Measurements from ENCODE around the gene GUCD1. TPM values are rescaled to one million over a fixed set of nuclear protein-coding genes. Genes with fewer than 3 reads are reported as not detected.

The GUCD1 gene
- total and polyA plus RNA-seq, 2 experiments from 2014 or later: 37.2 to 125 TPM

DNA sequence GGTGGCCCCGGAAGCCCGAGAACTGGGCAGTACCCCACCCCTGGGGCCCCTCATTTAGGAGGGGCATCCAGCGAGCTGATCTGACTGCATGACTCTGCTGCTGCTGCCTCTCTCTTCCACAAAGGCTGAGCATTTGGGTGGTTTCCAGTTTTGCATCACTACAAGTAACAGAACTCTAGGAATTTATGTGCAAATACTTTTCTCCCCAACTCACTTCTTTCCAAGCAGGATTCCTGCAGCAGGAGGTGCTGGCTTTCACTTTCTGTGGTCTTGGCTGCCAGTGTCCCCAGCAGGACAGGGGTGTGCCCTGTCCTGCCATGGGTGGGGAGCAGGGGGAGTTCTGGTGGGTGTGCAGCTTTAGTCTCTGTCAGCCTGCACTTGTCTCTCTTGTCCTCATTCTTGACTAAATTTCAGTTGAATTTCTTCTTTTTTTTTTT, 38.6 kb downstream of the GUCD1 start:
- H3K9ac ChIP-seq: no peak overlapping the region
- H3K36me3 ChIP-seq (ENCODE audit: low read depth): no peaks in the 10 kb centered on the region
- peak overlapping the region; percentile 30 for H3K4me3 ChIP-seq
- DNase-seq: peak; percentile 92
- no peak for TF ChIP-seq EZH2phosphoT487 (IDR thresholded peaks at IDR 0.05; ENCODE audit: insufficient read depth, low read depth)
- no peak for TF ChIP-seq EZH2 (IDR thresholded peaks at IDR 0.05; ENCODE audit: insufficient read depth, poor library complexity, severe bottlenecking)
- H3K9me2 ChIP-seq (ENCODE audit: insufficient read depth): no peaks in the 10 kb centered on the region
- no peaks in the 10 kb centered on the region for H3K79me2 ChIP-seq (ENCODE audit: insufficient read depth)
- H3K9me3 ChIP-seq (ENCODE audit: low read depth): no peaks in the 10 kb centered on the region
- in situ Hi-C loops (cut with MboI): loop anchor here (10.0 kb wide), 1 partner anchor 192 kb away; no protein-coding TSS in a partner anchor
- 0 out of 2 replicates have a peak overlapping the region, but pooled peaks have one; percentile 18 for H2AFZ ChIP-seq
- peaks cover 14% of the 10 kb centered on the region for H3F3A ChIP-seq (ENCODE audit: insufficient read depth)
- peaks cover 13% of the 10 kb centered on the region for H3K4me1 ChIP-seq (ENCODE audit: insufficient read depth)
- H3K27me3 ChIP-seq (replicated peaks; ENCODE audit: insufficient read depth): peaks cover 15% of the 10 kb centered on the region; the same call in 1 of the 2 replicates
- no peaks in the 10 kb centered on the region for H4K20me1 ChIP-seq (ENCODE audit: insufficient read depth)
- H3K4me2 ChIP-seq (ENCODE audit: unreplicated experiment): peak overlapping the region; percentile 74
- 0 to 4% methylated on average over 3 of the region's 3 CpGs for WGBS, 2 experiments (ENCODE audit: low coverage in 1 of 2, low lambda C conversion rate in 2 of 2, missing lambda C conversion rate in 2 of 2)
- no peak overlapping the region for H3K27ac ChIP-seq

DNA sequence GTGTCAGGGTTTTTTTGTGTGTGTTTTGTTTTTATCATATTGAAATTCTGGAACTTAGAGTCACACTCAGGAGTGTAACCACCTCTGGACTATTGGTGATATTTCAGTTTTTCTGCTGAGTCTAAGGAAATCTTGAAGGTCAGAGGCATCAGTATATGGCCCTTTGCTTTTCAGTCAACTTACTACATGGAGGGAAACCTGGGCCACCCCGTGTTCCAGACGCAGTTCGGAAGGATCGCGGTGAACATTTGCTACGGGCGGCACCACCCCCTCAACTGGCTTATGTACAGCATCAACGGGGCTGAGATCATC, 40.0 kb downstream of the GUCD1 start:
- H3K79me2 ChIP-seq (ENCODE audit: insufficient read depth): no peaks in the 10 kb centered on the region
- peaks cover 15% of the 10 kb centered on the region; the same call in 1 of the 2 replicates for H3K27me3 ChIP-seq (replicated peaks; ENCODE audit: insufficient read depth)
- no peak overlapping the region for H3K4me3 ChIP-seq
- no peak overlapping the region for H3K9ac ChIP-seq
- H3K4me1 ChIP-seq (ENCODE audit: insufficient read depth): peaks cover 19% of the 10 kb centered on the region
- H3F3A ChIP-seq (ENCODE audit: insufficient read depth): peaks cover 21% of the 10 kb centered on the region
- H4K20me1 ChIP-seq (ENCODE audit: insufficient read depth): no peaks in the 10 kb centered on the region
- no peaks in the 10 kb centered on the region for H3K9me3 ChIP-seq (ENCODE audit: low read depth)
- in situ Hi-C loops (cut with MboI): loop anchor here (10.0 kb wide), 1 partner anchor 190 kb away; no protein-coding TSS in a partner anchor
- DNase-seq: no peak
- H3K27ac ChIP-seq: no peak overlapping the region
- H3K4me2 ChIP-seq (ENCODE audit: unreplicated experiment): no peak overlapping the region
- WGBS, 2 experiments (ENCODE audit: low coverage in 1 of 2, low lambda C conversion rate in 2 of 2, missing lambda C conversion rate in 2 of 2): 56 to 69% methylated on average over 8 of the region's 8 CpGs
- H2AFZ ChIP-seq: no peak overlapping the region
- TF ChIP-seq EZH2phosphoT487 (IDR thresholded peaks at IDR 0.05; ENCODE audit: insufficient read depth, low read depth): no peak
- TF ChIP-seq EZH2 (IDR thresholded peaks at IDR 0.05; ENCODE audit: insufficient read depth, poor library complexity, severe bottlenecking): no peak
- H3K36me3 ChIP-seq (ENCODE audit: low read depth): no peaks in the 10 kb centered on the region
- no peaks in the 10 kb centered on the region for H3K9me2 ChIP-seq (ENCODE audit: insufficient read depth)

DNA sequence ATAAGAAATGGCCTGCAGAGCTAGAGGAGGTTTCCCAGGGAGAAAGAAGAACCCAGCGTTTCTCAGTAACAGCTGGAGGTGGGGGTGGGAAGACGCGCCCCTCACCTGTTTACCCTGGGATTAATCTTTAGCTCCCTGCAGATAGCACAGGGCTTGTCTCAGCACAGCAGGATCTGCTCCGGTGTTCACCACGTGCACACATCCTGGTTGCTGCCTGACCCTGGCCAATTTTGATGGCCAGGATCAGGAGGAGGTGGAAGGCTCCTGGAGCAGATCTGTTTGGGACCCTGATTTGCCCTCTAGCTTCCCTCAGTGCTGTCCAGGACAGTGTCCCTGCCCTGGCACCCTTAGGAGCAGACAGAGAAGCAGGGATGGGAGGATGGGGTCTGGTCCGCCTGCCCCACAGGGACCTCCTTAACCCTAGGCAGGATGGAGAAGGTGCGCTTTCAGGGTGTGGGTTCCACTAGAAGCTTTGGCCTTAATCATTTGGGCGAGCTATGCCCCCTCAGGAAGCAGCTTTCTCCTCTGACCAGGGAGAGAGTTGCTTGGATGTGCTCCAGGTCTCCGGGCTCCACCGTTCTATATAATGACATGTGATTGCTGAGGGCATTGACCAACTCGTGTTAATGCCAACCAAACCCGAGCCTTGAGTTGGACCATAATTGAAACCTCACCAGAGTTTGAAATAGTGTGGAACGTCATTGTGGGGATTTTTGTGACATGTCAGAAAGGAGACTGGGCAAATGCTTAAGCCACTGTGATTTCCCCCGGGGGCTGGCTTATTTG, 40.5 kb downstream of the GUCD1 start:
- in situ Hi-C loops (cut with MboI): loop anchor here (10.0 kb wide), 1 partner anchor 190 kb away; no protein-coding TSS in a partner anchor

GRCh38 chr22:24513378-24514240, 41.3 kb downstream of the GUCD1 start:
- WGBS, 2 experiments (ENCODE audit: low coverage in 1 of 2, low lambda C conversion rate in 2 of 2, missing lambda C conversion rate in 2 of 2): 79 to 84% methylated on average over 9 of the region's 9 CpGs
- H3K4me2 ChIP-seq (ENCODE audit: unreplicated experiment): no peak overlapping the region

More for the DNA sequence above, 40.5 kb downstream of the GUCD1 start:
- Histone ChIP-seq H2AFZ (no peak overlapping the region), H3K9ac (no peak overlapping the region), H3K27ac (no peak overlapping the region), H3K9me2 (ENCODE audit: insufficient read depth) (no peaks in the 10 kb centered on the region), H3K4me3 (no peak overlapping the region), H4K20me1 (ENCODE audit: insufficient read depth) (no peaks in the 10 kb centered on the region), H3K79me2 (ENCODE audit: insufficient read depth) (no peaks in the 10 kb centered on the region), H3K4me1 (ENCODE audit: insufficient read depth) (peaks cover 19% of the 10 kb centered on the region), H3K4me2 (ENCODE audit: unreplicated experiment) (no peak overlapping the region), H3K27me3 (replicated peaks; ENCODE audit: insufficient read depth) (peaks cover 15% of the 10 kb centered on the region; the same call in 1 of the 2 replicates), H3F3A (ENCODE audit: insufficient read depth) (peaks cover 21% of the 10 kb centered on the region), H3K36me3 (ENCODE audit: low read depth) (no peaks in the 10 kb centered on the region), H3K9me3 (ENCODE audit: low read depth) (no peaks in the 10 kb centered on the region)
- WGBS, 2 experiments (ENCODE audit: low coverage in 1 of 2, low lambda C conversion rate in 2 of 2, missing lambda C conversion rate in 2 of 2): 73 to 77% methylated on average over 14 of the region's 14 CpGs
- TF ChIP-seq EZH2 (IDR thresholded peaks at IDR 0.05; ENCODE audit: insufficient read depth, poor library complexity, severe bottlenecking) (no peak), EZH2phosphoT487 (IDR thresholded peaks at IDR 0.05; ENCODE audit: insufficient read depth, low read depth) (no peak)
- no peak for DNase-seq

More at GRCh38 chr22:24513378-24514240, 41.3 kb downstream of the GUCD1 start:
- in situ Hi-C loops (cut with MboI): loop anchor here (10.0 kb wide), 1 partner anchor 189 kb away; no protein-coding TSS in a partner anchor
- Histone ChIP-seq H4K20me1 (ENCODE audit: insufficient read depth) (no peaks in the 10 kb centered on the region), H2AFZ (no peak overlapping the region), H3K27ac (no peak overlapping the region), H3K36me3 (ENCODE audit: low read depth) (no peaks in the 10 kb centered on the region), H3K79me2 (ENCODE audit: insufficient read depth) (no peaks in the 10 kb centered on the region), H3F3A (ENCODE audit: insufficient read depth) (peaks cover 21% of the 10 kb centered on the region), H3K4me1 (ENCODE audit: insufficient read depth) (peaks cover 19% of the 10 kb centered on the region), H3K27me3 (replicated peaks; ENCODE audit: insufficient read depth) (0 out of 2 replicates have a peak, but pooled peaks cover 9% of the 10 kb centered on the region), H3K9me2 (ENCODE audit: insufficient read depth) (no peaks in the 10 kb centered on the region), H3K9ac (no peak overlapping the region), H3K9me3 (ENCODE audit: low read depth) (no peaks in the 10 kb centered on the region), H3K4me3 (no peak overlapping the region)
- TF ChIP-seq EZH2phosphoT487 (IDR thresholded peaks at IDR 0.05; ENCODE audit: insufficient read depth, low read depth) (no peak), EZH2 (IDR thresholded peaks at IDR 0.05; ENCODE audit: insufficient read depth, poor library complexity, severe bottlenecking) (no peak)
- no peak for DNase-seq

Measured in GM23248 (cell line).